ENCODE results near the gene ST6GALNAC4.

DNA sequence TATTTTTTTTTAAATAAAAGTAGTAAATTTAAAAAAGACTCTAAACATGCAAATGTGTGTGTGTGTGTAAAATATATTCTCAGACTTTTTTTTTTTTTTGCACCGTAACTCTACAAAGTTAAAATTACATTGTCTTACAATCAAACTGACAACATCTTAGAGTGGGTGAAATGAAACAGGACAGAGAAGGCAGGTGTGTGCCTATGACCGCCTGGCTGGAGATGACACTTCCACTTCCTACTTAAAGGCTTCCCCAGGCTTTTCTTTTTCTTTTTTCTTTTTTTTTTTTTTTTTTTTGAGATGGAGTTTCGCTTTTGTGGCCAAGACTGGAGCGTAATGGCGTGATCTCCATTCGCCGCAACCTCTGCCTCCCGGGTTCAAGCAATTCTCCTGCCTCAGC lies 36.7 kb downstream of the ST6GALNAC4 start:
- no peak for TF ChIP-seq ZNF114 (tag by site-specific recombination; IDR thresholded peaks at IDR 0.05)
- TF ChIP-seq, protein P1, sequence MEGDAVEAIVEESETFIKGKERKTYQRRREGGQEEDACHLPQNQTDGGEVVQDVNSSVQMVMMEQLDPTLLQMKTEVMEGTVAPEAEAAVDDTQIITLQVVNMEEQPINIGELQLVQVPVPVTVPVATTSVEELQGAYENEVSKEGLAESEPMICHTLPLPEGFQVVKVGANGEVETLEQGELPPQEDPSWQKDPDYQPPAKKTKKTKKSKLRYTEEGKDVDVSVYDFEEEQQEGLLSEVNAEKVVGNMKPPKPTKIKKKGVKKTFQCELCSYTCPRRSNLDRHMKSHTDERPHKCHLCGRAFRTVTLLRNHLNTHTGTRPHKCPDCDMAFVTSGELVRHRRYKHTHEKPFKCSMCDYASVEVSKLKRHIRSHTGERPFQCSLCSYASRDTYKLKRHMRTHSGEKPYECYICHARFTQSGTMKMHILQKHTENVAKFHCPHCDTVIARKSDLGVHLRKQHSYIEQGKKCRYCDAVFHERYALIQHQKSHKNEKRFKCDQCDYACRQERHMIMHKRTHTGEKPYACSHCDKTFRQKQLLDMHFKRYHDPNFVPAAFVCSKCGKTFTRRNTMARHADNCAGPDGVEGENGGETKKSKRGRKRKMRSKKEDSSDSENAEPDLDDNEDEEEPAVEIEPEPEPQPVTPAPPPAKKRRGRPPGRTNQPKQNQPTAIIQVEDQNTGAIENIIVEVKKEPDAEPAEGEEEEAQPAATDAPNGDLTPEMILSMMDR (tag by site-specific recombination; IDR thresholded peaks at IDR 0.05): no peak
- TF ChIP-seq, protein P2, sequence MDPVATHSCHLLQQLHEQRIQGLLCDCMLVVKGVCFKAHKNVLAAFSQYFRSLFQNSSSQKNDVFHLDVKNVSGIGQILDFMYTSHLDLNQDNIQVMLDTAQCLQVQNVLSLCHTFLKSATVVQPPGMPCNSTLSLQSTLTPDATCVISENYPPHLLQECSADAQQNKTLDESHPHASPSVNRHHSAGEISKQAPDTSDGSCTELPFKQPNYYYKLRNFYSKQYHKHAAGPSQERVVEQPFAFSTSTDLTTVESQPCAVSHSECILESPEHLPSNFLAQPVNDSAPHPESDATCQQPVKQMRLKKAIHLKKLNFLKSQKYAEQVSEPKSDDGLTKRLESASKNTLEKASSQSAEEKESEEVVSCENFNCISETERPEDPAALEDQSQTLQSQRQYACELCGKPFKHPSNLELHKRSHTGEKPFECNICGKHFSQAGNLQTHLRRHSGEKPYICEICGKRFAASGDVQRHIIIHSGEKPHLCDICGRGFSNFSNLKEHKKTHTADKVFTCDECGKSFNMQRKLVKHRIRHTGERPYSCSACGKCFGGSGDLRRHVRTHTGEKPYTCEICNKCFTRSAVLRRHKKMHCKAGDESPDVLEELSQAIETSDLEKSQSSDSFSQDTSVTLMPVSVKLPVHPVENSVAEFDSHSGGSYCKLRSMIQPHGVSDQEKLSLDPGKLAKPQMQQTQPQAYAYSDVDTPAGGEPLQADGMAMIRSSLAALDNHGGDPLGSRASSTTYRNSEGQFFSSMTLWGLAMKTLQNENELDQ (tag by site-specific recombination; IDR thresholded peaks at IDR 0.05; ENCODE audit: low read depth): no peak
- TF ChIP-seq PBX3 (CRISPR knock-in tag; IDR thresholded peaks at IDR 0.05): no peak
- no peak for TF ChIP-seq ZNF274 (IDR thresholded peaks at IDR 0.05; ENCODE audit: low read length)
- TF ChIP-seq ZNF274 (tag by site-specific recombination; IDR thresholded peaks at IDR 0.05; ENCODE audit: borderline replicate concordance): no peak
